HUES64 (cell line): ENCODE data around the gene THSD4.
"Not testable (repeated sequence)": the region's sequence is repeated elsewhere in the genome, so short reads cannot be mapped to it uniquely, and the experiment has no call there.

Experiments used
- H3K27ac ChIP-seq: 2 replicates; pipeline ENCODE4 v1.7.0; 2013; ENCODE audit warnings: low read depth, low read length, inconsistent platforms
- H3K27me3 ChIP-seq: 2 replicates; pipeline ENCODE4 v1.6.1; 2013; ENCODE audit warnings: mild to moderate bottlenecking, low read length; ENCODE audit not compliant: insufficient read depth
- H3K36me3 ChIP-seq: 2 replicates; pipeline ENCODE4 v1.6.1; 2013; ENCODE audit warnings: mild to moderate bottlenecking, low read length; ENCODE audit not compliant: insufficient read depth
- H3K4me1 ChIP-seq: 2 replicates; pipeline ENCODE4 v1.6.1; 2013; ENCODE audit warnings: mild to moderate bottlenecking, low read length, moderate library complexity; ENCODE audit not compliant: insufficient read depth
- H3K4me3 ChIP-seq: 2 replicates; pipeline ENCODE4 v1.5.1; 2013; ENCODE audit warnings: mild to moderate bottlenecking, low read length, moderate library complexity
- H3K9ac ChIP-seq: 2 replicates; pipeline ENCODE4 v1.6.1; 2013; ENCODE audit warnings: mild to moderate bottlenecking, low read depth, low read length
- H3K9me3 ChIP-seq: 2 replicates; pipeline ENCODE4 v1.6.1; 2013; ENCODE audit warnings: low read depth, low read length; ENCODE audit not compliant: insufficient read depth
- WGBS: fragments of 150-250, 120-280 bp; methylation state at CpG from one replicate; pipeline ENCODE4 v1.1.7; 2013; ENCODE audit warnings: missing lambda C conversion rate; 5-methylcytosine and 5-hydroxymethylcytosine counted together

Gene THSD4

GRCh38 chr15:71657141-71657540 lies 541.9 kb downstream of the THSD4 start:
- no peaks in the 10 kb centered on the region for H3K27me3 ChIP-seq

GRCh38 chr15:71658036-71658435 lies 542.8 kb downstream of the THSD4 start:
- H3K36me3 ChIP-seq, result no peaks in the 10 kb centered on the region
- 92% methylated on average over 7 of the region's 7 CpGs for WGBS
- H3K4me3 ChIP-seq, result no peak overlapping the region
- no peaks in the 10 kb centered on the region for H3K9me3 ChIP-seq
- no peak overlapping the region for H3K9ac ChIP-seq
- H3K27ac ChIP-seq, result no peak overlapping the region
- no peaks in the 10 kb centered on the region for H3K27me3 ChIP-seq
- H3K4me1 ChIP-seq, result peaks cover 6% of the 10 kb centered on the region

More at GRCh38 chr15:71657141-71657540, 541.9 kb downstream of the THSD4 start:
- H3K27ac ChIP-seq, result no peak overlapping the region
- H3K36me3 ChIP-seq, result no peaks in the 10 kb centered on the region
- H3K4me3 ChIP-seq, result no peak overlapping the region
- WGBS, result 98% methylated on average over 2 of the region's 2 CpGs
- no peak overlapping the region for H3K9ac ChIP-seq
- no peaks in the 10 kb centered on the region for H3K9me3 ChIP-seq
- peaks cover 6% of the 10 kb centered on the region for H3K4me1 ChIP-seq

GRCh38 chr15:71658827-71659729 lies 543.8 kb downstream of the THSD4 start:
- H3K9me3 ChIP-seq, result no peaks in the 10 kb centered on the region
- no peak overlapping the region for H3K9ac ChIP-seq
- H3K36me3 ChIP-seq, result no peaks in the 10 kb centered on the region
- no peak overlapping the region for H3K27ac ChIP-seq
- H3K4me3 ChIP-seq, result no peak overlapping the region
- peaks cover 6% of the 10 kb centered on the region for H3K4me1 ChIP-seq
- no peaks in the 10 kb centered on the region for H3K27me3 ChIP-seq
- WGBS, result 92% methylated on average over 2 of the region's 2 CpGs

GRCh38 chr15:71659730-71660067 lies 544.4 kb downstream of the THSD4 start:
- WGBS, result 92% methylated on average over 4 of the region's 4 CpGs
- H3K27me3 ChIP-seq, result no peaks in the 10 kb centered on the region
- peaks cover 2% of the 10 kb centered on the region for H3K4me1 ChIP-seq
- no peak overlapping the region for H3K4me3 ChIP-seq
- no peaks in the 10 kb centered on the region for H3K9me3 ChIP-seq
- H3K36me3 ChIP-seq, result no peaks in the 10 kb centered on the region
- H3K27ac ChIP-seq, result no peak overlapping the region
- no peak overlapping the region for H3K9ac ChIP-seq

GRCh38 chr15:71660501-71660900 lies 545.2 kb downstream of the THSD4 start:
- Histone ChIP-seq H3K27ac (no peak overlapping the region), H3K4me1 (no peaks in the 10 kb centered on the region), H3K27me3 (no peaks in the 10 kb centered on the region), H3K4me3 (no peak overlapping the region), H3K9me3 (no peaks in the 10 kb centered on the region), H3K36me3 (no peaks in the 10 kb centered on the region), H3K9ac (no peak overlapping the region)
- 95% methylated on average over 15 of the region's 15 CpGs for whole genome bisulfite sequencing

- Histone ChIP-seq H3K36me3 (no peaks in the 10 kb centered on the region), H3K4me3 (no peak overlapping the region), H3K4me1 (no peaks in the 10 kb centered on the region), H3K9me3 (no peaks in the 10 kb centered on the region), H3K27me3 (no peaks in the 10 kb centered on the region), H3K9ac (no peak overlapping the region), H3K27ac (no peak overlapping the region)
- WGBS, result 100% methylated on average over 1 of the region's 1 CpG
These were observed 547.0 kb downstream of the THSD4 start for GRCh38 chr15:71662306-71662705.

- Histone ChIP-seq H3K36me3 (no peaks in the 10 kb centered on the region), H3K4me3 (no peak overlapping the region), H3K9ac (no peak overlapping the region), H3K9me3 (no peaks in the 10 kb centered on the region), H3K27me3 (no peaks in the 10 kb centered on the region), H3K4me1 (no peaks in the 10 kb centered on the region), H3K27ac (no peak overlapping the region)
- no CpG with 5 or more reads among the region's 1 CpG for WGBS
These were observed 549.4 kb downstream of the THSD4 start for GRCh38 chr15:71664622-71665021.

GRCh38 chr15:71666763-71667620 lies 551.7 kb downstream of the THSD4 start:
- no peaks in the 10 kb centered on the region for H3K27me3 ChIP-seq
- no peak overlapping the region for H3K4me3 ChIP-seq
- H3K27ac ChIP-seq, result no peak overlapping the region
- H3K4me1 ChIP-seq, result no peaks in the 10 kb centered on the region
- H3K9ac ChIP-seq, result no peak overlapping the region
- H3K36me3 ChIP-seq, result no peaks in the 10 kb centered on the region
- no peaks in the 10 kb centered on the region for H3K9me3 ChIP-seq

- H3K36me3 ChIP-seq, result no peaks in the 10 kb centered on the region
- H3K27me3 ChIP-seq, result no peaks in the 10 kb centered on the region
- WGBS, result 95% methylated on average over 3 of the region's 4 CpGs
- H3K27ac ChIP-seq, result no peak overlapping the region
- H3K4me1 ChIP-seq, result no peaks in the 10 kb centered on the region
- H3K4me3 ChIP-seq, result no peak overlapping the region
- no peaks in the 10 kb centered on the region for H3K9me3 ChIP-seq
- H3K9ac ChIP-seq, result no peak overlapping the region
These were observed 554.4 kb downstream of the THSD4 start for GRCh38 chr15:71669688-71670087.

GRCh38 chr15:71670222-71670621 lies 555.0 kb downstream of the THSD4 start:
- H3K4me1 ChIP-seq, result not testable (repeated sequence)

GRCh38 chr15:71674354-71674753 lies 559.1 kb downstream of the THSD4 start:
- Histone ChIP-seq H3K4me3 (no peak overlapping the region), H3K27ac (no peak overlapping the region), H3K4me1 (peaks cover 21% of the 10 kb centered on the region), H3K9ac (no peak overlapping the region), H3K27me3 (no peaks in the 10 kb centered on the region), H3K9me3 (no peaks in the 10 kb centered on the region), H3K36me3 (no peaks in the 10 kb centered on the region)
- 98% methylated on average over 2 of the region's 2 CpGs for WGBS

More at GRCh38 chr15:71670222-71670621, 555.0 kb downstream of the THSD4 start:
- not testable (repeated sequence) for H3K9ac ChIP-seq, H3K27ac ChIP-seq, H3K27me3 ChIP-seq, H3K4me3 ChIP-seq, H3K9me3 ChIP-seq, H3K36me3 ChIP-seq
- 94% methylated on average over 1 of the region's 3 CpGs for WGBS
